Inferior parietal cortex (tissue), 1 donor: ENCODE data around the gene ARL14.
"Not testable (repeated sequence)": the region's sequence is repeated elsewhere in the genome, so short reads cannot be mapped to it uniquely, and the experiment has no call there.

Experiments
- DNase-seq: peaks from one replicate; pipeline ENCODE4 v3.0.0-alpha.2; 2016; ENCODE audit errors: extremely low spot score

The ARL14 gene

DNA sequence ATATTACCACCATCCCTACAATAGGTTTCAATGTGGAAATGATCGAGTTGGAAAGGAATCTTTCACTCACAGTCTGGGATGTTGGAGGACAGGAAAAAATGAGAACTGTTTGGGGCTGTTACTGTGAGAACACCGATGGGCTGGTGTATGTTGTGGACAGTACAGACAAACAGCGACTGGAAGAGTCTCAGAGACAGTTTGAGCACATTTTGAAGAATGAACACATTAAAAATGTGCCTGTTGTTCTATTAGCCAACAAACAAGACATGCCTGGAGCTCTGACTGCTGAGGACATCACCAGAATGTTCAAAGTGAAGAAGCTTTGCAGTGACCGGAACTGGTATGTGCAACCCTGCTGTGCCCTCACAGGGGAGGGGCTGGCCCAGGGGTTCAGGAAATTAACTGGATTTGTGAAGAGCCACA, 510 bp downstream of the ARL14 start:
- no peak for DNase-seq

GRCh38 chr3:160678292-160678842, 1.4 kb downstream of the ARL14 start:
- DNase-seq, result no peak

GRCh38 chr3:160684368-160684740, 7.4 kb downstream of the ARL14 start:
- no peak for DNase-seq

GRCh38 chr3:160685144-160685766, 8.3 kb downstream of the ARL14 start:
- DNase-seq, result no peak

DNA sequence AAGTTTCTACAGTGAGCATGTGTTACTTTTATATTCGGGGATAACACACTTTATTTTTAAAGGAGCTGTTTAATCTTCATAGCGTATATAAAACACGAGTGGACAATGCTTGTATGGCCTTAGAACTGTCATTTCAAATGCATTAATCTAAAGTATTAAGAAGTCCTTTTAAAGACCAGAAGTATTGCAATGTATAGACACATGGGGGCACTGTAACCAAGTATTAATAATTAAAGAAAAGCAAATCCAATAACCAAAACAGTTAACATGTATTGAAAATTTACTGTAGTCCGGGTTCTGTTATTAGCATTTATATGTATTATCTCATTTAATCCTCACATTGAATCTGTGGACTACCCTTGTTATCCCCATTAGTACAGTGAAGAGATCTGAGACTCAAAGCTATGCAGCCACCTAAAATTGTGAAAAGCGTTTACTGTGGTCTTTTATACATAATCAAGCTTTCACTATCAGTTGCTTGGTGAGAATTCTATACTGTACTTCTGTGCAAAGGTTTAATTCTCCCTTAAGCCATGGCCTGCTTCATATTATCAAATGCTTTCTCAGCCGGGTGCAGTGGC, 10.1 kb downstream of the ARL14 start:
- peak; percentile 12 for DNase-seq

DNA sequence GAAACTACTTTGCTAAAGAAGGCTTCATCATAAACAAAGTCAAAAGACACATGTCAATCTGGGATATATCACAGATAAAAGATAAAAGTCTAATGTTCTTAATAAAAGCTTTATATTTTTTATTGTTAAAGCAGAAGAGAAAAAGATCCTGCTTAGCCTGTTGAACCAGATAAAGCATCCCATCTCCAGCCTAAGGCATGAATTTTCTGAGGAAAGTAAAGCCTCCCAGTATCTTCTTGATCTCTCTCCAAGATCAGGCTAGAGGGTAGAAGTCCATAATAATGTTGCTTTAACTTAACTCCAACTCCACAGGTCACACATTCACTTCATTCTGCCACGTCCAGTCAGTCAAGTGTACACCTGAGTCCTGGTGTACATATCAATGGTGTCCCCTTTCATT, 14.2 kb downstream of the ARL14 start:
- DNase-seq, result no peak

GRCh38 chr3:160691962-160692361, 15.0 kb downstream of the ARL14 start:
- no peak for DNase-seq

- no peak for DNase-seq
Observed at GRCh38 chr3:160693191-160693590, 16.2 kb downstream of the ARL14 start.

DNA sequence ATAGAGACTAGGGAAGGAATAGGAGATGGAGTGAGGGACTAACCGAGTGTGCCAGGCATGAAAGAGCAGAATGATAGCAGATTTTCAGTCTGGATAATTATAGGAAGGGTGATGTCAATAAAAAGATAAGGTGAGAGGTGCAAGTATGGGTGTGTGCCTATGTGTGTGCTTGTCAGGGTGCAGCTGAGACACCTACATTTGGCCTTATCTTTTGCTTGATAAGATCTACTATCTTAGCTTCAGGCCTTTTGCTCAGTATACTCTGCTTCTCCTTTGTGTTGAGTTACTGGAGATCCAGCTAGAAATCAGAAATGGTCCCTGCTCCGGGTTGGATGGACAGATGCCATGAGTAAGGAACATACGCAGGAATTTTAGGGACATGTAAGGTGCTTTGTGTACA, 17.4 kb downstream of the ARL14 start:
- no peak for DNase-seq

- DNase-seq, result no peak
Observed at GRCh38 chr3:160695003-160695402, 18.0 kb downstream of the ARL14 start.

DNA sequence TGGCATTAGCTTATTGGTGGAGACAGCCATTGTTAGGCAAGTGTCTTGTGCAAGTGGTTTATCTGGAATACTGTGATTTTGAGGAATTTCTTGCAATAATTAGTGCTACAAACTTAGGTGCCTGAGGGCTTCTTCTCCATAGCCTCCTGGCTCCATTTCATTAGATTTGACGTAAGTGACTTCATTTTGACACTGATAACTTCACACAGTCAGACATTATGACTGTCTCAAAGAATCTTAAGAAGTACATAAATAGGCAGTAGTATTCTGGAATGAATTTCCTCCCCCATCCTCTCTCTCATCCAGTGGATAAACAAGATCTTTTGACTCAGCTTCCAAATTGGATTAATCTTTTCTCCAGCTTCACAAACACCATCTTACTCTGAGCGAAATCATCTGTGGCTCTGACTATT, 19.0 kb downstream of the ARL14 start:
- DNase-seq, result no peak

DNA sequence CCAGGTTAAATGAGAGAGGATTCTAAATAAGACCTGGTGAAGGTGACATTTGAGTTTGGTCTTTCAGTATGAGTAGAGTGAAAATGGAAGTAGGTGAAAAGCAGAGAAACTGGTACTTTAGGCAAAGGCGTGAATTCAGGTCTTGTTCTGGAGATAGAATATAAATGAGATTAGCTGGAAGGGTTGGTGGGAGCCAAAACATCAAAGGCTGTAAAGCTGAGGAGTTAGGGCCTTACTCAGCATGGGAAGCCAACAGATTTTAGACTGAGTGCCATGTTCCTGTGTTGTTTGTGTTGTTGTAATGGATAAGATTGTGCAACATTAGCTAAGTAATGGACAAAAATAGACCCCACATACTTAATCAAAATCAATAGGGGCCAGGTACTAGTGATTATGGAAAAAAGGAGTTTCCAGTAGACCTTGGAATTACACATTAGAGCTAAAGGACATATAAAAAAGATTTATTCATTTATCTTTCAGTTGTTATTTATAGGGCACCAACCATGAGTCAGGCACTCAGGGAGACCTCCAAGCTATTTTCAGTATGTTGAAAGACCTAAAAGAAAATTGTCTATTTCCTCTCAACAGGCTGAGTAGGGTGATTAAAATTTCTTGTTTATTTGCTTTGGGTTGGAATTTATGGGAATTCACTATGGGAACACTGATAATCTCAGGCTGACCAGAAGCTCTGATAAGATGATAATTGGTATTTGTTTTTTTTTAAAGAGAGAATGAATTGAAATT, 20.8 kb downstream of the ARL14 start:
- no peak for DNase-seq

GRCh38 chr3:160698599-160699195, 21.7 kb downstream of the ARL14 start:
- DNase-seq, result no peak

DNA sequence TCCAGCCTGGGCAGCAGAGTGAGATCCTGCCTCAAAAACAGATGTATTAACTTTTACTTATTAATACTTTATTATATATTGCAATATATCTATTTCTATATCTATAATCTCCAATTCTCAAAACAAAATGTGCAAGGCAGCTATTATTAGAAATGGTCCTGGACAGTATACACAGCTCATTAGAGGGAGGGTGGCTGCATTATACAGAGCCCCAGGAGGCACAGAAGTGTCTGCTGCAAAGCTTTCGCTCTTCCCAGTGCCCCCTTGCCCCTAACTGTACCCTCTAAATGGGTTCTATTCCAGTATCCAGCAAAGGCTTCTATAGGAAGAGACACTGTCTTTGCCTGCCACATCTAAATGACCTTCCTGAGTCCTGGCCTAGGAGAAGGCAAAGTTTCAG, 24.5 kb downstream of the ARL14 start:
- no peak for DNase-seq

- DNase-seq, result no peak
Observed at GRCh38 chr3:160702290-160702689, 25.3 kb downstream of the ARL14 start.

DNA sequence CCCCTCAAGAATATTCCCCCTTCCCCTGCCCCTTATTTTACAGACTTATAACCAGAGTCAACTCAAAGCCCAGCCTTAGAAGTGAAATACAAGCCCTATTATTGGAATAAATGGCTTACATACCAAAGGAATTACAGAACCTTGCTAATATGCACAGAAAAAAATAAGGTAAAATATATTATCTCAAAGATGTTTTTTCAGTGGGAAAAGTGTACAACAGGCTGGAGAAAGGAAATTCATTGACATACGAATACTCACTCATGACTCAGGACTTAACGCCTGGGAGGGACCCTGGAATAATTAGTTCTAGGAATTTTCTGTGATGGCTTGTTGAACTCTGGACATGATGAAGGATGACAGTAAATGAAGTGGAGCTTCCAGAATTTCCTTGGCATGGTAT, 27.0 kb downstream of the ARL14 start:
- no peak for DNase-seq

GRCh38 chr3:160707187-160707794, 30.3 kb downstream of the ARL14 start:
- DNase-seq, result peak; percentile 81

GRCh38 chr3:160709477-160710182, 32.7 kb downstream of the ARL14 start:
- DNase-seq, result no peak

DNA sequence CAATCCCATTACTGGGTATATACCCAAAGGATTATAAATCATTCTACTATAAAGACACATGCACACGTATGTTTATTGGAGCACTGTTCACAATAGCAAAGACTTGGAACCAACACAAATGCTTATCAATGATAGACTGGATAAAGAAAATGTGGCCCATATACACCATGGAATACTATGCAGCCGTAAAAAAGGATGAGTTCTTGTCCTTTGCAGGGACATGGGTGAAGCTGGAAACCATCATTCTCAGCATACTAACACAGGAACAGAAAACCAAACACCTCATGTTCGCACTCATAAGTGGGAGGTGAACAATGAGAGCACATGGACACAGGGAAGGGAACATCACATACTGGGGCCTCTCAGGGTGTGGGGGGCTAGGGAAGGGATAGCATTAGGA, 36.2 kb downstream of the ARL14 start:
- not testable (repeated sequence) for DNase-seq

- DNase-seq, result no peak
Observed at GRCh38 chr3:160719710-160720109, 42.8 kb downstream of the ARL14 start.

DNA sequence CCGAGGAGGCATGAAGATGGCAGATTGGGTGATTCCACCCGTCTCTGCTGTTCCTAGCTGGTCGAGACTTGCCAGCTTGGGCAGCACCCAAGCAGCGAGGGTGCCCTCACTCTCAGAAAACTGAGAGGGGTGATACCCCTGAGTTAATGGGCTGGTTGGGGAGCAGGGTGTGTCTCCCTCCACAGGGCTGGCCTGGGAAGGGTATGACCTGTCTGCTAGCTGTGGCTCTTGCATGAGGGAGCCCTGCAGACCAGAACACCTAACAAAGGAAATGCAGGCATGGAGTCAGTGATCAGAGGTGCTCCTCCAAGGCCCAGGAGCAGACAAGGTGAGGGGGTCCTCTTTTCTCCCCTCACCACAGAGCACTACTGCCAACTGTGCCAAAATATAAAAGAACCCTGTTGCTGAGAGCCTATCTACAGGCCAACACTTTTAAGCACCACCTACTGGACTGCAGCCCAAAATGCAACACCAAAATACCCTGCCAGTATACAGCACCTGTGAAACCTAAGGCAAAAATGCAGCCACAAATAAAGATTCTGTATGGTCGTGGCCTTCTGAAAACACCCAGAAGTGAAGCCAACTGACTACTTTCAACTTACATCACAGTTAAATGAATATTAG, 43.3 kb downstream of the ARL14 start:
- DNase-seq, result no peak
